ENCODE data around the gene NIPSNAP3A. TPM values are rescaled to one million over a fixed set of nuclear protein-coding genes. Genes with fewer than 3 reads are reported as not detected.

Gene NIPSNAP3A
- total and polyA plus RNA-seq, 2 experiments from 2014 or later, result 55.3 to 66.2 TPM

DNA sequence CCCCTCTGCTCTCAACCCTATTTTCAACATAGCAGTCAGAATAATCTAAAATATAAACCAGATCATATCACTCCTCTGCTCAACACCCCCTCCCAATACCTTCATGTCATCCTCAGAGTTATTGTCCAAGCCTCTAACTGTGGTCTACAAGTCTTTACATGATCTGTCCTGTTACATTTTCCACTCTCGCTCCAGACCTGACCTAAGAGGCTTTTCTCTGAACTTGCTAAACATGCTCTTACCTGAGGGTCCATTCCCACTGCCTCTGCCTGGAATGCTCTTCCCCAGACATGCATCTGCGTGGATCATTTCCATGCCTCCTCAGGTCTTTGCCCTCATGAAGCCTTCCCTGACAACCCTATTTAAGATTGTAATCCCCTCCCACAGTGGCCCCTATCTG is 28.5 kb downstream of the NIPSNAP3A start:
- in situ Hi-C loops (cut with MboI), result no loop called here

DNA sequence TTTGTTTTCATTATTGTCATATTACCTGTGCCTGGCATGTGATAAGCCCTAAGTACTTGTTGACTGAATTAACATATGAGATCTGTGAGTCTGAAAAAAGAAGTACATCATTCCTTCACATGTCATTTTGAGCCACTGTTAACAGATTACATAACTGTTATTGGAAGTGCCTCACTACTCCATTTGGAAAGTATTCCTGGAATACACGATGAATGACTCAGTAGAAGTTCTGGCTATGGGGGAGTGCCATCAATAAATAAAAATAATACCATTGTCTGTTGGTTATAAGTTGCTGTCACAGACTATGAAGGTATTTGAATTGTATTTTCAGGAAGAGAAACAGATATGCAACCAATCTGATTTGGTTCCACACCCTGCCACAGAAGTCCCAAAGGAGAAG is 29.3 kb downstream of the NIPSNAP3A start:
- no peaks in the 10 kb centered on the region for H3K36me3 ChIP-seq (ENCODE audit: low read depth)
- no peak overlapping the region for H2AFZ ChIP-seq
- H4K20me1 ChIP-seq (ENCODE audit: insufficient read depth), result no peaks in the 10 kb centered on the region
- no peak overlapping the region for H3K27ac ChIP-seq
- H3K9ac ChIP-seq, result no peak overlapping the region
- no peaks in the 10 kb centered on the region for H3K9me3 ChIP-seq (ENCODE audit: low read depth)
- 4 to 6% methylated on average over 1 of the region's 1 CpG for WGBS, 2 experiments (ENCODE audit: low coverage in 1 of 2, low lambda C conversion rate in 2 of 2, missing lambda C conversion rate in 2 of 2)
- peak; percentile 60 for DNase-seq
- no peak overlapping the region for H3K4me2 ChIP-seq (ENCODE audit: unreplicated experiment)
- in situ Hi-C loops (cut with MboI), result no loop called here
- H3K79me2 ChIP-seq (ENCODE audit: insufficient read depth), result no peaks in the 10 kb centered on the region
- H3K4me1 ChIP-seq (ENCODE audit: insufficient read depth), result peaks cover 16% of the 10 kb centered on the region
- no peaks in the 10 kb centered on the region for H3K9me2 ChIP-seq (ENCODE audit: insufficient read depth)
- H3F3A ChIP-seq (ENCODE audit: insufficient read depth), result peaks cover 18% of the 10 kb centered on the region; the same call in 1 of the 2 replicates
- TF ChIP-seq EZH2phosphoT487 (IDR thresholded peaks at IDR 0.05; ENCODE audit: insufficient read depth, low read depth) (no peak), EZH2 (IDR thresholded peaks at IDR 0.05; ENCODE audit: insufficient read depth, poor library complexity, severe bottlenecking) (no peak)
- H3K27me3 ChIP-seq (replicated peaks; ENCODE audit: insufficient read depth), result no peaks in the 10 kb centered on the region
- H3K4me3 ChIP-seq, result no peak overlapping the region

More for the DNA sequence above, 28.5 kb downstream of the NIPSNAP3A start:
- Histone ChIP-seq H3K27me3 (replicated peaks; ENCODE audit: insufficient read depth) (no peaks in the 10 kb centered on the region), H3K36me3 (ENCODE audit: low read depth) (no peaks in the 10 kb centered on the region), H3K4me1 (ENCODE audit: insufficient read depth) (peaks cover 16% of the 10 kb centered on the region), H3K4me3 (no peak overlapping the region), H3K27ac (no peak overlapping the region), H3K9me3 (ENCODE audit: low read depth) (no peaks in the 10 kb centered on the region), H2AFZ (no peak overlapping the region), H4K20me1 (ENCODE audit: insufficient read depth) (no peaks in the 10 kb centered on the region), H3K4me2 (ENCODE audit: unreplicated experiment) (no peak overlapping the region), H3K9ac (no peak overlapping the region), H3F3A (ENCODE audit: insufficient read depth) (peaks cover 11% of the 10 kb centered on the region; the same call in 1 of the 2 replicates), H3K79me2 (ENCODE audit: insufficient read depth) (no peaks in the 10 kb centered on the region), H3K9me2 (ENCODE audit: insufficient read depth) (no peaks in the 10 kb centered on the region)
- 97 to 98% methylated on average over 2 of the region's 2 CpGs for WGBS, 2 experiments (ENCODE audit: low coverage in 1 of 2, low lambda C conversion rate in 2 of 2, missing lambda C conversion rate in 2 of 2)
- DNase-seq, result no peak
- TF ChIP-seq EZH2phosphoT487 (IDR thresholded peaks at IDR 0.05; ENCODE audit: insufficient read depth, low read depth), result no peak
- no peak for TF ChIP-seq EZH2 (IDR thresholded peaks at IDR 0.05; ENCODE audit: insufficient read depth, poor library complexity, severe bottlenecking)

DNA sequence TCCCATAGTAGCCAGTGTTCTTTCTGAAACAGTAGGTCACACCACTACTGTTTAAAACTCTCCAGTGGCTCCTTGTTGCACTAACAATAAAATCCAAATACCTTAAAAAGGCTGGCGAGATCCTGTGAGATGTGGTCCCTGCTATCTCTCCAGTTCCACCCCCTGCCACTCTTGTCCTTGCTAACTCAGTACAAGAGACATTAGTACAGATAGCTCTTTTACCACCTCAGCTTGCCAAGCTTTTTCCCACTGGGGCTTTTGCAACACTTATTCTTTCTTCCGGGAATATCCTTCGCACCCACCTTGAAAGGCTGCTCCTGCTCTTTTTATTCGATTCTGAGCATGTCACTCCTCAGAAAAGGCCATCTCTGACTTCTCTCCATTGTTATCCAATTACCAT is 31.3 kb downstream of the NIPSNAP3A start:
- Histone ChIP-seq H3K9me3 (ENCODE audit: low read depth) (no peaks in the 10 kb centered on the region), H3K9ac (no peak overlapping the region), H3K27ac (no peak overlapping the region), H3F3A (ENCODE audit: insufficient read depth) (peaks cover 18% of the 10 kb centered on the region; the same call in 1 of the 2 replicates), H3K9me2 (ENCODE audit: insufficient read depth) (no peaks in the 10 kb centered on the region), H3K4me1 (ENCODE audit: insufficient read depth) (peaks cover 16% of the 10 kb centered on the region), H2AFZ (no peak overlapping the region), H3K79me2 (ENCODE audit: insufficient read depth) (no peaks in the 10 kb centered on the region), H3K36me3 (ENCODE audit: low read depth) (no peaks in the 10 kb centered on the region), H4K20me1 (ENCODE audit: insufficient read depth) (no peaks in the 10 kb centered on the region), H3K27me3 (replicated peaks; ENCODE audit: insufficient read depth) (no peaks in the 10 kb centered on the region), H3K4me3 (no peak overlapping the region), H3K4me2 (ENCODE audit: unreplicated experiment) (no peak overlapping the region)
- no peak for DNase-seq
- in situ Hi-C loops (cut with MboI), result no loop called here
- 86 to 88% methylated on average over 4 of the region's 4 CpGs for WGBS, 2 experiments (ENCODE audit: low coverage in 1 of 2, low lambda C conversion rate in 2 of 2, missing lambda C conversion rate in 2 of 2)
- TF ChIP-seq EZH2 (IDR thresholded peaks at IDR 0.05; ENCODE audit: insufficient read depth, poor library complexity, severe bottlenecking), result no peak
- no peak for TF ChIP-seq EZH2phosphoT487 (IDR thresholded peaks at IDR 0.05; ENCODE audit: insufficient read depth, low read depth)

DNA sequence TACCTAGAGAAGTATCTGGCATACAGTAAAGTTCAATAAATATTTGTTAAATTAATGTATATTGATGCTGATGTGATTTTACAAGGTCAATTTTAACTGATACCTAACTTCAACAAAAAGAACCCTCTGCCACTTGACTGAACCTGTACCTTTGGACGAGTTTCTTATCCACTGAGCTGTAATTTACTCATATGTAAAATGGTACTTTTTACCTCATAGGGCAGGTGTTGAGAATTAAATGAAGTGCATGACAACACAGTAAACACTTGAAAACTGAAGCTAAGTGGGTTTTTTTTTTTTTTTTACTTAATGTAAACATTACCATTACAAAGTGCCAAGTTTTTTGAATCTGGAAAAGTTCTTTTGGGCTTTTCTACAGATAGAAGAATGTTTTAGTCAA is 31.9 kb downstream of the NIPSNAP3A start:
- H3K4me1 ChIP-seq (ENCODE audit: insufficient read depth), result peaks cover 16% of the 10 kb centered on the region
- H3K9ac ChIP-seq, result no peak overlapping the region
- no peak overlapping the region for H3K4me3 ChIP-seq
- H3K36me3 ChIP-seq (ENCODE audit: low read depth), result no peaks in the 10 kb centered on the region
- no peaks in the 10 kb centered on the region for H4K20me1 ChIP-seq (ENCODE audit: insufficient read depth)
- no peaks in the 10 kb centered on the region for H3K9me3 ChIP-seq (ENCODE audit: low read depth)
- peaks cover 18% of the 10 kb centered on the region; the same call in 1 of the 2 replicates for H3F3A ChIP-seq (ENCODE audit: insufficient read depth)
- no peaks in the 10 kb centered on the region for H3K9me2 ChIP-seq (ENCODE audit: insufficient read depth)
- H3K27ac ChIP-seq, result no peak overlapping the region
- in situ Hi-C loops (cut with MboI), result no loop called here
- WGBS, 2 experiments (ENCODE audit: low coverage in 1 of 2, low lambda C conversion rate in 2 of 2, missing lambda C conversion rate in 2 of 2), result 89 to 92% methylated on average over 1 of the region's 1 CpG
- no peaks in the 10 kb centered on the region for H3K27me3 ChIP-seq (replicated peaks; ENCODE audit: insufficient read depth)
- H2AFZ ChIP-seq, result no peak overlapping the region
- DNase-seq, result no peak
- no peaks in the 10 kb centered on the region for H3K79me2 ChIP-seq (ENCODE audit: insufficient read depth)
- no peak for TF ChIP-seq EZH2 (IDR thresholded peaks at IDR 0.05; ENCODE audit: insufficient read depth, poor library complexity, severe bottlenecking)
- no peak for TF ChIP-seq EZH2phosphoT487 (IDR thresholded peaks at IDR 0.05; ENCODE audit: insufficient read depth, low read depth)
- H3K4me2 ChIP-seq (ENCODE audit: unreplicated experiment), result no peak overlapping the region

Measured in GM23248 (cell line).